HG03460 (cell line): Measurements from ENCODE around the gene RABAC1.

Source experiments
- ATAC-seq: cut with Tn5 transposase; IDR thresholded peaks from one replicate; pipeline ENCODE4 v1.9.1; 2021; ENCODE audit not compliant: unreplicated experiment

The RABAC1 gene

GRCh38 chr19:41929536-41930071 lies 29.5 kb downstream of the RABAC1 start:
- no peak for ATAC-seq

GRCh38 chr19:41928754-41929535 lies 30.2 kb downstream of the RABAC1 start:
- no peak for ATAC-seq

GRCh38 chr19:41928221-41928683 lies 30.9 kb downstream of the RABAC1 start, which contains the start of gene ERFL:
Gene ERFL (minus strand): TSS chr19:41928449. CDS start chr19:41912919, 15,530 bp downstream.
- no peak for ATAC-seq

- ATAC-seq: no peak
Observed at GRCh38 chr19:41927497-41928192, 31.5 kb downstream of the RABAC1 start.

- no peak for ATAC-seq
Observed at GRCh38 chr19:41926763-41927496, 32.2 kb downstream of the RABAC1 start.

- ATAC-seq: no peak
Observed at GRCh38 chr19:41926028-41926762, 32.9 kb downstream of the RABAC1 start.

- no peak for ATAC-seq
Observed at GRCh38 chr19:41925208-41926003, 33.7 kb downstream of the RABAC1 start.

- no peak for ATAC-seq
Observed at GRCh38 chr19:41924151-41925145, 34.7 kb downstream of the RABAC1 start.

GRCh38 chr19:41923045-41923788 lies 35.9 kb downstream of the RABAC1 start:
- no peak for ATAC-seq

- no peak for ATAC-seq
Observed at GRCh38 chr19:41922585-41922984, 36.5 kb downstream of the RABAC1 start.

- no peak for ATAC-seq
Observed at GRCh38 chr19:41921577-41922576, 37.2 kb downstream of the RABAC1 start.

GRCh38 chr19:41920882-41921576 lies 38.1 kb downstream of the RABAC1 start:
- ATAC-seq: no peak

GRCh38 chr19:41919948-41920712 lies 39.0 kb downstream of the RABAC1 start:
- no peak for ATAC-seq

- ATAC-seq: no peak
Observed at GRCh38 chr19:41918653-41919244, 40.4 kb downstream of the RABAC1 start.

- ATAC-seq: no peak
Observed at GRCh38 chr19:41918095-41918494, 41.0 kb downstream of the RABAC1 start.
